ENCODE data around the gene TOPAZ1. TPM values are rescaled to one million over a fixed set of nuclear protein-coding genes. Genes with fewer than 3 reads are reported as not detected.

TOPAZ1 gene
- total RNA-seq, 1 experiment from 2014 or later: not detected

- H3K27ac ChIP-seq (ENCODE audit: low read length): no peak overlapping the region
- ATAC-seq (no peak), DNase-seq (ENCODE audit: low read depth, low spot score) (no peak)
- H3K27me3 ChIP-seq (ENCODE audit: control insufficient read depth, insufficient read depth, low read length): no peaks in the 10 kb centered on the region
- intact Hi-C loops (cut with micrococcal nuclease; ENCODE audit: unreplicated experiment): loop anchor here (10.0 kb wide), 1 partner anchor 188 kb away; no protein-coding TSS in a partner anchor
- BruUV-seq (replicated peaks): no TSS peak
- in situ Hi-C loops (cut with HindIII; ENCODE audit: low pct_unique_long_range_greater_than_20kb, low sequenced_read_pairs): no loop called here
- no peaks in the 10 kb centered on the region for H3K9me3 ChIP-seq (ENCODE audit: control insufficient read depth, insufficient read depth, low read depth, low read length)
- no peaks in the 10 kb centered on the region for H3K36me3 ChIP-seq (ENCODE audit: control insufficient read depth, insufficient read depth, low read length)
- ChIA-PET POLR2A (no interaction called here), CTCF (no interaction called here)
- no peaks in the 10 kb centered on the region for H3K4me1 ChIP-seq (ENCODE audit: control insufficient read depth, insufficient read depth, low read length)
- H3K4me3 ChIP-seq (ENCODE audit: low read depth in 2 of 2, low read length in 2 of 2): no peak overlapping the region
- TF ChIP-seq, protein P1, sequence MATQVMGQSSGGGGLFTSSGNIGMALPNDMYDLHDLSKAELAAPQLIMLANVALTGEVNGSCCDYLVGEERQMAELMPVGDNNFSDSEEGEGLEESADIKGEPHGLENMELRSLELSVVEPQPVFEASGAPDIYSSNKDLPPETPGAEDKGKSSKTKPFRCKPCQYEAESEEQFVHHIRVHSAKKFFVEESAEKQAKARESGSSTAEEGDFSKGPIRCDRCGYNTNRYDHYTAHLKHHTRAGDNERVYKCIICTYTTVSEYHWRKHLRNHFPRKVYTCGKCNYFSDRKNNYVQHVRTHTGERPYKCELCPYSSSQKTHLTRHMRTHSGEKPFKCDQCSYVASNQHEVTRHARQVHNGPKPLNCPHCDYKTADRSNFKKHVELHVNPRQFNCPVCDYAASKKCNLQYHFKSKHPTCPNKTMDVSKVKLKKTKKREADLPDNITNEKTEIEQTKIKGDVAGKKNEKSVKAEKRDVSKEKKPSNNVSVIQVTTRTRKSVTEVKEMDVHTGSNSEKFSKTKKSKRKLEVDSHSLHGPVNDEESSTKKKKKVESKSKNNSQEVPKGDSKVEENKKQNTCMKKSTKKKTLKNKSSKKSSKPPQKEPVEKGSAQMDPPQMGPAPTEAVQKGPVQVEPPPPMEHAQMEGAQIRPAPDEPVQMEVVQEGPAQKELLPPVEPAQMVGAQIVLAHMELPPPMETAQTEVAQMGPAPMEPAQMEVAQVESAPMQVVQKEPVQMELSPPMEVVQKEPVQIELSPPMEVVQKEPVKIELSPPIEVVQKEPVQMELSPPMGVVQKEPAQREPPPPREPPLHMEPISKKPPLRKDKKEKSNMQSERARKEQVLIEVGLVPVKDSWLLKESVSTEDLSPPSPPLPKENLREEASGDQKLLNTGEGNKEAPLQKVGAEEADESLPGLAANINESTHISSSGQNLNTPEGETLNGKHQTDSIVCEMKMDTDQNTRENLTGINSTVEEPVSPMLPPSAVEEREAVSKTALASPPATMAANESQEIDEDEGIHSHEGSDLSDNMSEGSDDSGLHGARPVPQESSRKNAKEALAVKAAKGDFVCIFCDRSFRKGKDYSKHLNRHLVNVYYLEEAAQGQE (IDR thresholded peaks at IDR 0.05; ENCODE audit: insufficient read depth in 1 of 2, low read depth in 2 of 2, low read length in 1 of 2): no peak
- TF ChIP-seq, protein P2, sequence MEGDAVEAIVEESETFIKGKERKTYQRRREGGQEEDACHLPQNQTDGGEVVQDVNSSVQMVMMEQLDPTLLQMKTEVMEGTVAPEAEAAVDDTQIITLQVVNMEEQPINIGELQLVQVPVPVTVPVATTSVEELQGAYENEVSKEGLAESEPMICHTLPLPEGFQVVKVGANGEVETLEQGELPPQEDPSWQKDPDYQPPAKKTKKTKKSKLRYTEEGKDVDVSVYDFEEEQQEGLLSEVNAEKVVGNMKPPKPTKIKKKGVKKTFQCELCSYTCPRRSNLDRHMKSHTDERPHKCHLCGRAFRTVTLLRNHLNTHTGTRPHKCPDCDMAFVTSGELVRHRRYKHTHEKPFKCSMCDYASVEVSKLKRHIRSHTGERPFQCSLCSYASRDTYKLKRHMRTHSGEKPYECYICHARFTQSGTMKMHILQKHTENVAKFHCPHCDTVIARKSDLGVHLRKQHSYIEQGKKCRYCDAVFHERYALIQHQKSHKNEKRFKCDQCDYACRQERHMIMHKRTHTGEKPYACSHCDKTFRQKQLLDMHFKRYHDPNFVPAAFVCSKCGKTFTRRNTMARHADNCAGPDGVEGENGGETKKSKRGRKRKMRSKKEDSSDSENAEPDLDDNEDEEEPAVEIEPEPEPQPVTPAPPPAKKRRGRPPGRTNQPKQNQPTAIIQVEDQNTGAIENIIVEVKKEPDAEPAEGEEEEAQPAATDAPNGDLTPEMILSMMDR (IDR thresholded peaks at IDR 0.05): no peak
- no peak for TF ChIP-seq TCF7L2 (IDR thresholded peaks at IDR 0.05; ENCODE audit: low read depth, low read length)
- TF ChIP-seq POLR2AphosphoS5 (IDR thresholded peaks at IDR 0.05; ENCODE audit: low read depth, low read length): no peak
- TF ChIP-seq SIN3A (IDR thresholded peaks at IDR 0.05; ENCODE audit: borderline replicate concordance, insufficient read depth, low read depth, low read length): no peak
These were observed 84.8 kb downstream of the TOPAZ1 start for GRCh38 chr3:44326515-44326914.

DNA sequence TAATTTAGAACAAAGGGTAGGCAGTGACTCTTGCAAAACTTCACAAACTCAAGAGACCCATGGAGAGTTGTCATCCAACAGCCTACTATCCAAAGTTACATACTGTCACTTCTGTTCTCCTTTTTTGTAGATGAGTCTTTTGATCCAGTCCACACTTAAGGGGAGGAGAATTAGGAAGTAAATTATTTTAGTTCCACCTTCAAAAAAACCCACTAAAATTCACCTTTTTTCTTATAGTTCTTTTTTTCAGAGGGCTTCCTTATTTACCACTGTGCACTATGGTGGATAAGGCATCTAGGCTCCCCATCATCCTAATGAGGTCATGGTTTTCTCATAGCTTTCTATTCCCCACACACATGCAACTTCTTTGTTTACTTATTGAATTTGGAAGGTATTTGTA is 88.3 kb downstream of the TOPAZ1 start:
- Histone ChIP-seq H3K9me3 (ENCODE audit: control insufficient read depth, insufficient read depth, low read depth, low read length) (no peaks in the 10 kb centered on the region), H3K4me1 (ENCODE audit: control insufficient read depth, insufficient read depth, low read length) (no peaks in the 10 kb centered on the region), H3K4me3 (ENCODE audit: low read depth in 2 of 2, low read length in 2 of 2) (no peak overlapping the region), H3K27ac (ENCODE audit: low read length) (no peak overlapping the region), H3K36me3 (ENCODE audit: control insufficient read depth, insufficient read depth, low read length) (no peaks in the 10 kb centered on the region), H3K27me3 (ENCODE audit: control insufficient read depth, insufficient read depth, low read length) (no peaks in the 10 kb centered on the region; the same call in 1 of the 2 replicates)
- ChIA-PET CTCF (no interaction called here), POLR2A (no interaction called here)
- DNase-seq (ENCODE audit: low read depth, low spot score) (no peak), ATAC-seq (no peak)
- in situ Hi-C loops (cut with HindIII; ENCODE audit: low pct_unique_long_range_greater_than_20kb, low sequenced_read_pairs) (no loop called here), intact Hi-C loops (cut with micrococcal nuclease; ENCODE audit: unreplicated experiment) (loop anchor here (10.0 kb wide), 1 partner anchor 185 kb away; no protein-coding TSS in a partner anchor)
- BruUV-seq (replicated peaks): no TSS peak
- TF ChIP-seq TCF7L2 (IDR thresholded peaks at IDR 0.05; ENCODE audit: low read depth, low read length) (no peak), SIN3A (IDR thresholded peaks at IDR 0.05; ENCODE audit: borderline replicate concordance, insufficient read depth, low read depth, low read length) (no peak), POLR2AphosphoS5 (IDR thresholded peaks at IDR 0.05; ENCODE audit: low read depth, low read length) (no peak)
- TF ChIP-seq, protein P2 (IDR thresholded peaks at IDR 0.05): no peak
- TF ChIP-seq, protein P1 (IDR thresholded peaks at IDR 0.05; ENCODE audit: insufficient read depth in 1 of 2, low read depth in 2 of 2, low read length in 1 of 2): no peak
